HG03139 (cell line): ENCODE measurements around the gene NUP35.

Source experiments
- ATAC-seq: cut with Tn5 transposase; IDR thresholded peaks from one replicate; pipeline ENCODE4 v1.9.1; 2021; ENCODE audit not compliant: unreplicated experiment

The NUP35 gene

GRCh38 chr2:183124222-183124956 is at the start of gene NUP35:
NUP35 (plus strand) TSS chr2:183124443; CDS start chr2:183124458, 15 bp downstream.
- peak; percentile 77 for ATAC-seq

DNA sequence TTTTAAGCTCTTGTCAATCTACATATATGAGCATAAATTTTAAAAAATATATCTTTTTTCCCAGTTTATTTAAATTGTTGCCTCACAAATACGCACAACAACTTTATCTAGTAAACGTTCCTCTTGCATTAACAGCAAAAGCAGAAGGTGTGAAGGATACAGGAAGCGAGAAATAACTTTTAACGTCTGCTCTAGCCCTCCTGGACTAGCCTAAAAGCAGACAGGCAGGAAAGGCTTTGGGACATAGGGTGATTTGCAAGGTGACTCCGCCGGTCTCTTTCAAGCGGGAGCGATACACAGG is 46.1 kb upstream of the NUP35 start:
- no peak for ATAC-seq

DNA sequence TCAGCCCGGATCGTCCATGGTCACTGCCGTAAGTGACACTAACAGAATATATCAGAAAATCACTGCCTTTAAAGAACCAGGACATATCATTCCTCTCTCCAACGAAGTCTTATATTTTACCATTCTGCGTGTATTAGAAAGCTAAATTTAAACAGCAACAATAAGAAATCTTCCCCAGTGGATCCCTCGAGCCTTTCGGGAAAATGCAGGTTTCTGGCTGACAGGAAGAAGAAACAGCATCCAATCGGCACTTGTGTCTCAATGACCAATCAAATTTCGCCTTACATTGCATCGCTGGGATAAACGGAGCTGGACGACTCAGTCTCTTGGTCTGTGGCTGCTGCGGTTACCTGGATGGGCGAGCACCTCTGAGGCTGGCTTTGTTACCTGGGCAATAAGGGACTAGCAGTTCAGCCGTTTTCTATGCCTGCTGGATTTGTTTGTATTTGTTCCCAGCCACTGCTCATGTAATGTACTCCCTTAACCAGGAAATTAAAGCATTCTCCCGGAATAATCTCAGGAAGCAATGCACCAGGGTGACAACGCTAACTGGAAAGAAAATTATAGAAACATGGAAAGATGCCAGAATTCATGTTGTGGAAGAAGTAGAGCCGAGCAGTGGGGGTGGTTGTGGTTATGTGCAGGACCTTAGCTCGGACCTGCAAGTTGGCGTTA is 45.6 kb upstream of the NUP35 start, which contains the start of gene DUSP19:
Gene DUSP19 (plus strand): TSS at position 284 of the 675 bp plus-strand sequence. CDS start 187 bp downstream, at position 471.
- ATAC-seq: peak; percentile 91

- peak; percentile 25 for ATAC-seq
Measured at GRCh38 chr2:183079139-183079775, 45.0 kb upstream of the NUP35 start.

GRCh38 chr2:183081911-183082310 is 42.3 kb upstream of the NUP35 start:
- no peak for ATAC-seq

DNA sequence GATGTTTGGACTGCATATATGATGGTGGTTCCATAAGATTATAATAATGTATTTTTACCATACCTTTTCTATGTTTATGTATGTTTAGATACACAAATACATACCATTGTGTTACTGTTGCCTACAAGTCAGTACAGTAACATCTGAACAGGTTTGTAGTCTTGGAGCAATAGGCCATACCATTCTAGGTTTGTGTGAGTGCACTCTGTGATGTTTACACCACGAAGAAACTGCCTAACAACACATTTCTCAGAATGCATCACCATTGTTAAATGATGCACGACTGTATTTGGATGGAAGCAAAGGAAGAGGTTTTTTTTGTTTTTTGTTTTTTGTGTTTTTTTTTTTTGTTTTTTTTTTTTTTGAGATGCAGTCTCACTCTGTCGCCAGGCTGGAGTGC is 36.2 kb upstream of the NUP35 start:
- ATAC-seq: no peak

DNA sequence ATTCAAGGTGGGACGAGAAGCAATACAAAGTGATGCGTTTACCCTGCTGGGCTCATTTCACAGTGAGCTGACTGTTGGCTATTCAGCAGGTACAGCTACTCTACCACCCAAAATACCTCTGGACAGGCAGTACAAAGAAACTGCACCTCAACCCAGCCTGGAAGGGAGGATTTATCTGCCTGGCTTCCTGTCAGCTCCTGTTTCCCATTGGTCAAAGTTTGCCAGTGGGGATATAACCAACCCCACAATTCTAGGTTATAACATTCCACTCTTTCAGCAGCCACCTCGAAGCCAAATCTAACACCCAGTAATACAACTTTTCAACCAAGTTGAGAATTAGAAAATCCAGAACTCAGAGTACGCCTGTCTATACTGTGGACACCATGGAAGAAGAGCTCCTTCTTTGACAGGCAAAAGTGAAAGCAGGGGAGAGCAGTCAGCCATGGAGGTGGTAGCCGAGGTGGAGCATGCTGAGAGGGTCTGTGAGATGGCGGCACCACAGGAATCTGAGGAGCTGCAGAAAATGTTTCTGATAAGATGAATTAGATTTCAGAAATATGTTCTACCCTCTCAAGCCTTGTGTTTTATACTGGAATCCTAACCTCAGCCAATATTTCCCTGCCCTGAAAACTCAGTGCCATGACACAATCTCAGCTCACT is 34.9 kb upstream of the NUP35 start:
- ATAC-seq: peak; percentile 43

DNA sequence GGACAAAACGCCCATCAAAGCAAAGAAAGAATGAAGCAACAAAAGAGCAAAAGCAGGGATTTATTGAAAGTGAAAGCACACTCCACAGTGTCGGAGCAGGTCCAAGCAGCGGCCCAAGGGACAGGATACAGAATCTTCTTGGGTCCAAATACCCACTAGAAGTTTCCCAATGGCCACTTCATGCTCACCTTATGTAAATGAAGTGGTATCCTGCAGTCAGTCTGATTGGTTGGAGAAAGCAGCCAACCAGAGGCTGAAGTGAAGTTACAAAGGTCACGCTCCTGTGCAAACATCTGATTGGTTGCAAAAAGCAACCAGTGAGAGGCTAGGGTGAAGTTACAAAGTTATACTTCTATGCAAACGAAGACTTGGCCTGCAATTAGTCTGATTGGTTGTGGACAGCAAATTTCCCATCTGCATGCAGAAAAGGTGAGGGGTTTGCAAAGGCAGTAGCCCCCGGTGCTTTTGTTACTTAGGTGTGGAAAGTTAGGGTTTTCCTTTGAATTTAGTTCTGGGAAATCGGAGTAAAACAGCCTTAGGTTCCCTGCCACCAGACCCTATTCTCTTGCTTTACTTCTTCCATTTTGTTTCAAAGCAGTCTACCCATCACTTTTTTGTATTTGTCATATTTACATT is 32.8 kb upstream of the NUP35 start:
- no peak for ATAC-seq

DNA sequence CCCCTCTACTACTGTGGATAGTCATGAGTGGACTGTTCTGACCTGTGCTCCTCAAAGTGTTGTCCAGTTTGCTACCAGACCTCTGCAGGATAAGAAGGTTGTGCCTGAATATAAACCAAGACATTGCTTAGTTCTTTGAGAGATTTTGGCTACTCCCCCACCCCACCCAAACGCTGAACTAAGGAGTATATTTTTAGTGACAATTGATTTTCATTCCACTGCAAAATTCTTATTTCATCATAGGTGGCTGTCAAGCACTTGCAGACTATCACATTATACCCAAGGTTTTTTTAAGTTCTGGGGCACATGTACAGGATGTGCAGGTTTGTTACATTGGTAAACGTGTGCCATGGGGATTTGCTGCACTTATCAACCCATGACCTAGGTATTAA is 32.3 kb upstream of the NUP35 start:
- no peak for ATAC-seq

- peak; percentile 82 for ATAC-seq
Measured at GRCh38 chr2:183093857-183094657, 30.2 kb upstream of the NUP35 start.

GRCh38 chr2:183105402-183106134 is 18.7 kb upstream of the NUP35 start:
- no peak for ATAC-seq

DNA sequence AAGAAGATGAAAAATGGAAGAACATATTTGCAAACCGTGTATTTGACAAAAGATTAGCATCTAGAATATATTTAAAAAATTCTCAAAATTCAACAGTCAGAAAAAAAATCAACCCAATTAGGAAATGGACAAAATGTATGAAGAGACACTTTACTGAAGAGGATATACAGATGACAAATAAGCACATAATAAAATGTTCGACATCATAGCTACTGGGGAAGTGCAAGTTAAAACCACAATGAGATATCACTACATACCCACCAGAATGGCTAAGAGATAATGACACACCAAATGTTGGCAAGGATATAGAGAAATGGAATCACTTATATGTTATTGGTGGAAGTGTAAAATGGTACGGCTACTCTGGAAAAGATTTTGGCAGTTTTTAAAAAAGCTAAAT is 11.7 kb upstream of the NUP35 start:
- ATAC-seq: no peak

GRCh38 chr2:183113630-183114029 is 10.6 kb upstream of the NUP35 start:
- ATAC-seq: no peak

DNA sequence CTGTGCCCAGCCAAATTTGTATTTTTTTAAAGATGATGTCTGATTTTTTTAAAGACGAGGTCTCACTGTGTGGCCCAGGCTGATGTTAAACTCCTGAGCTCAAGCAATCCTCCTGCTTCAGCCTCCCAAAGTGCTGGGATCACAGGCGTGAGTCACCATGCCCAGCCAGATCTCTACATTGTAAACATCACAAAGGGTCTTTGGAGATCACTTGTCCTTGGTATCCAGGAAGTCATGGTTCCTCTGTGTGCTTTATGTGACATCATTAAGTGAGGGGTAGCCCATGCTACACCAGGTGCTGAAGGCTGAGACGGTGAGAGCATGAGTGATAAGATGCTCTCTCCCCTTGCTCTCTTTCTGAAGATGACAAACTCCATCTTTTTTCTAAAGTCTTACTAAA is 7.0 kb upstream of the NUP35 start:
- no peak for ATAC-seq

DNA sequence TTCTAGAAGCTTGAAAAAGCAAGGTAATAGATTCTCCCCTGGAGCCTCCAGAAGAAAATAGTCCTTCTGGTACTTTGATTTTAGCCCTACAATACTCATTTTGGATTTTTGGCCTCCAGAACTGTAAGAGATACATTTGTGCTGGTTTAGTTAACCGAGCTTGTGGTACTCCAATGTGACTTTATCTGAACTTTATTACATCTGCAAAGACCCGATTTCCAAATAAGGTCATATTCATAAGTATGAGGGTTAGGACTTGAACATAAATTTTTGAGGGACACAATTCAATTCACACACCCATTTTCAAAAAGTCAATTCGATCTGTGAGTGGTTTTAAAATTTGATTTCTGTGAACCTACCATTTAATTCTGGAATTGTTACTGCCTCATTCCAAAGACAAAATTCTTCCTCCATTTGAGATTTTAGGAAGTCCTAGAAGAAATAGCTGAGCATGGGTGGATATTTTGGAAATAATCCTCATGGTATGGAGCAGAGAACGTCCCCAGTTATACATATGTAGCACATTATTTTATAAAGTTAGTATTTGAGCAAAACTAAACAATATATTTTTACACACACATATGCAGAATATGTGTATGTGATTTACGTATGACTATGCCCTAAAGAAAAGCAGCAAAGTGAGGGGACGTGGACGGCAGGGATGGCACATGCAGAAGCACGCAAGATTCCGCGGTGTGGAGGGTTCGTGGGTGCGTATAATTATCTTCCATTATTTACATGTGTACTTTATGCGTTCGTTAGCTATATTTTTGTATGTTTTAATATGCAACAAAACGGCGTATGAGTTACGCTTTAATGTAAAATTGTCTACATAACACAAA is 905 bp upstream of the NUP35 start:
- no peak for ATAC-seq

- ATAC-seq: peak; percentile 24
Measured at GRCh38 chr2:183123959-183124221, 353 bp upstream of the NUP35 start.

DNA sequence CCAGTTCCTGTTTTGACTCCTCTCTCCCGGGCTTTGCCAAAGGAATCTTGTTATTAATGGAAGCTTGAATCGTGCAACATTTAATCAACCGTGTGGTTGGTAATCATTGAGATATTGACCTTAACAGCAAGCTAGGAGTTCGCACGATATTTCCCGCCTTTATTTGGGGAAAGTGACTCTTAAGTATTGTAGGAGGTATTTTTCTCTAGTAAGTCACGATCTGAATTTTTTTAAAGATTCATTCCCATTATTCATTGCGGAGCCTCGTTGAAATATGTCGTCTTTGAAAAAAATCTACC is 663 bp downstream of the NUP35 start:
- peak; percentile 3 for ATAC-seq

- ATAC-seq: no peak
Measured at GRCh38 chr2:183125659-183126341, 1.6 kb downstream of the NUP35 start.

DNA sequence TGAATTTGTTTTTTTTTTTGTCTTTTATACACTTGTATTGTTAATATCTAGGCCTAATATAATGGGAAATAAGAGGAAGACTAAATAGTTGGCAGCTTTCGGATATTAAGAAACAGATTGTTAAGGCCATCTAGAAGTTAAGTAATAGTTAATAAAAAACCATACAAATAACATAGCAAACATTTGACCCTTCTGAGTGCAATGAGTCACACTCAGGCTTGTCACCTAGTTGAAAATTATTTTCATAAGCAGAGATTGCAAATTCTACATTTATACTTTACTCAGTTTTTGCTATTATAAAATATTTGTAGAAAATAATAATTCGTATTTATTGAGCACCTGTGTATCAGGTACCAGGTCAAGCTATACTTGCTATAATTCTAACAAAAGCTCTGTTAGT is 2.4 kb downstream of the NUP35 start:
- ATAC-seq: no peak
